ENCODE data around the gene BCAS3. TPM values are rescaled to one million over a fixed set of nuclear protein-coding genes. Genes with fewer than 3 reads are reported as not detected.

BCAS3 gene
- total RNA-seq, 2 experiments from 2014 or later: 5.1 to 6.9 TPM

- no peak overlapping the region for H3K27ac Mint-ChIP-seq
- H3K4me3 Mint-ChIP-seq: no peak overlapping the region
- intact Hi-C loops (cut with micrococcal nuclease): no loop called here
- no peaks in the 10 kb centered on the region for H3K27me3 Mint-ChIP-seq
- H3K36me3 Mint-ChIP-seq (ENCODE audit: low read depth): no peaks in the 10 kb centered on the region
- no peaks in the 10 kb centered on the region for H3K9me3 Mint-ChIP-seq
- ATAC-seq (no peak), DNase-seq (no peak)
- ChIA-PET POLR2A (no interaction called here), CTCF (no interaction called here)
- peaks cover 17% of the 10 kb centered on the region for H3K4me1 Mint-ChIP-seq (ENCODE audit: low read depth)
- no peak for TF ChIP-seq CTCF (IDR thresholded peaks at IDR 0.05)
Measured at GRCh38 chr17:61130330-61130729, 452.7 kb downstream of the BCAS3 start.

GRCh38 chr17:61131585-61131984 lies 453.9 kb downstream of the BCAS3 start:
- Mint-ChIP-seq H3K4me3 (no peak overlapping the region), H3K27me3 (no peaks in the 10 kb centered on the region), H3K9me3 (no peaks in the 10 kb centered on the region), H3K4me1 (ENCODE audit: low read depth) (peaks cover 17% of the 10 kb centered on the region), H3K36me3 (ENCODE audit: low read depth) (no peaks in the 10 kb centered on the region), H3K27ac (no peak overlapping the region)
- ChIA-PET CTCF (no interaction called here), POLR2A (no interaction called here)
- intact Hi-C loops (cut with micrococcal nuclease): no loop called here
- ATAC-seq (no peak), DNase-seq (no peak)
- TF ChIP-seq CTCF (IDR thresholded peaks at IDR 0.05): no peak

GRCh38 chr17:61132524-61132923 lies 454.9 kb downstream of the BCAS3 start:
- H3K9me3 Mint-ChIP-seq: no peaks in the 10 kb centered on the region
- CTCF ChIA-PET: no interaction called here
- H3K36me3 Mint-ChIP-seq (ENCODE audit: low read depth): no peaks in the 10 kb centered on the region
- H3K4me3 Mint-ChIP-seq: no peak overlapping the region
- H3K27ac Mint-ChIP-seq: no peak overlapping the region
- ATAC-seq: no peak
- H3K27me3 Mint-ChIP-seq: no peaks in the 10 kb centered on the region
- DNase-seq: no peak
- H3K4me1 Mint-ChIP-seq (ENCODE audit: low read depth): peaks cover 18% of the 10 kb centered on the region
- TF ChIP-seq CTCF (IDR thresholded peaks at IDR 0.05): no peak
- POLR2A ChIA-PET: no interaction called here
- intact Hi-C loops (cut with micrococcal nuclease): no loop called here

GRCh38 chr17:61133853-61134252 lies 456.2 kb downstream of the BCAS3 start:
- intact Hi-C loops (cut with micrococcal nuclease): no loop called here

GRCh38 chr17:61134551-61135235 lies 457.0 kb downstream of the BCAS3 start:
- peaks cover 29% of the 10 kb centered on the region for H3K4me1 Mint-ChIP-seq (ENCODE audit: low read depth)
- ATAC-seq: no peak

More at GRCh38 chr17:61133853-61134252, 456.2 kb downstream of the BCAS3 start:
- H3K9me3 Mint-ChIP-seq: no peaks in the 10 kb centered on the region
- POLR2A ChIA-PET: no interaction called here
- CTCF ChIA-PET: no interaction called here
- DNase-seq (no peak), ATAC-seq (no peak)
- H3K27ac Mint-ChIP-seq: no peak overlapping the region
- no peak for TF ChIP-seq CTCF (IDR thresholded peaks at IDR 0.05)
- H3K4me1 Mint-ChIP-seq (ENCODE audit: low read depth): peaks cover 25% of the 10 kb centered on the region
- no peaks in the 10 kb centered on the region for H3K36me3 Mint-ChIP-seq (ENCODE audit: low read depth)
- no peak overlapping the region for H3K4me3 Mint-ChIP-seq
- no peaks in the 10 kb centered on the region for H3K27me3 Mint-ChIP-seq

More at GRCh38 chr17:61134551-61135235, 457.0 kb downstream of the BCAS3 start:
- POLR2A ChIA-PET: no interaction called here
- CTCF ChIA-PET: no interaction called here
- no peaks in the 10 kb centered on the region for H3K27me3 Mint-ChIP-seq
- no peaks in the 10 kb centered on the region for H3K9me3 Mint-ChIP-seq
- no peak for TF ChIP-seq CTCF (IDR thresholded peaks at IDR 0.05)
- intact Hi-C loops (cut with micrococcal nuclease): no loop called here
- H3K27ac Mint-ChIP-seq: no peak overlapping the region
- DNase-seq: no peak
- no peak overlapping the region for H3K4me3 Mint-ChIP-seq
- no peaks in the 10 kb centered on the region for H3K36me3 Mint-ChIP-seq (ENCODE audit: low read depth)

Measured in activated CD8-positive, alpha-beta T cell treated with anti-CD3 and anti-CD28 coated beads for 36 hours (primary cell).